ENCODE measurements around the gene KCTD5.
A peak's percentile ranks its signal among the peaks of the same experiment; 100 is the strongest.

The KCTD5 gene

GRCh38 chr16:2734844-2735515, 52.7 kb downstream of the KCTD5 start:
- DNase-seq, result peak in 1 of 5 experiments; percentile 38

GRCh38 chr16:2736476-2737237, 54.3 kb downstream of the KCTD5 start:
- DNase-seq, result no peak

- no peak for DNase-seq
These were observed 54.9 kb downstream of the KCTD5 start for GRCh38 chr16:2737238-2737605.

GRCh38 chr16:2737895-2738418, 55.6 kb downstream of the KCTD5 start:
- no peak for DNase-seq

- DNase-seq, result no peak
These were observed 56.3 kb downstream of the KCTD5 start for GRCh38 chr16:2738615-2739014.

GRCh38 chr16:2739625-2740430, 57.5 kb downstream of the KCTD5 start:
- DNase-seq, result peak in 1 of 5 experiments; percentile 38

- DNase-seq, result no peak
These were observed 58.2 kb downstream of the KCTD5 start for GRCh38 chr16:2740476-2740875.

GRCh38 chr16:2741168-2741567, 58.8 kb downstream of the KCTD5 start:
- no peak for DNase-seq

- DNase-seq, result no peak
These were observed 60.1 kb downstream of the KCTD5 start for GRCh38 chr16:2742323-2743006.

- no peak for DNase-seq
These were observed 60.9 kb downstream of the KCTD5 start for GRCh38 chr16:2743007-2743810.

GRCh38 chr16:2744711-2745110, 62.4 kb downstream of the KCTD5 start:
- DNase-seq, result no peak

GRCh38 chr16:2745116-2745890, 63.0 kb downstream of the KCTD5 start:
- no peak for DNase-seq

GRCh38 chr16:2745961-2746360, 63.6 kb downstream of the KCTD5 start:
- no peak for DNase-seq

- DNase-seq, result no peak
These were observed 66.6 kb downstream of the KCTD5 start for GRCh38 chr16:2748757-2749455.

GRCh38 chr16:2749476-2749875, 67.2 kb downstream of the KCTD5 start:
- DNase-seq, result no peak

- DNase-seq, result no peak
These were observed 67.6 kb downstream of the KCTD5 start for GRCh38 chr16:2749936-2750335.

GRCh38 chr16:2751577-2752034, 69.3 kb downstream of the KCTD5 start:
- DNase-seq, result no peak

GRCh38 chr16:2752035-2752849, 69.9 kb downstream of the KCTD5 start, which contains the start of gene SRRM2:
TSS of gene SRRM2 (plus strand) at chr16:2752638. CDS start at chr16:2756365, 3,727 bp downstream.
- DNase-seq, result peak; percentile 82 to 99 (median 92)

Data from T-helper 2 cell (primary cell).